C4-2B (cell line): ENCODE data around the gene ZNF669.

Experiments used
- ZFX ChIP-seq: fragments of 450-650 bp; IDR thresholded peaks from 2 replicates; pipeline ENCODE4 v1.6.1; 2017
- TF ChIP-seq, protein P1 (sequence below): fragments of 450-650 bp; conservative IDR thresholded peaks from 2 replicates; pipeline ENCODE4 v1.5.1; 2017; ENCODE audit warnings: mild to moderate bottlenecking

DNA sequence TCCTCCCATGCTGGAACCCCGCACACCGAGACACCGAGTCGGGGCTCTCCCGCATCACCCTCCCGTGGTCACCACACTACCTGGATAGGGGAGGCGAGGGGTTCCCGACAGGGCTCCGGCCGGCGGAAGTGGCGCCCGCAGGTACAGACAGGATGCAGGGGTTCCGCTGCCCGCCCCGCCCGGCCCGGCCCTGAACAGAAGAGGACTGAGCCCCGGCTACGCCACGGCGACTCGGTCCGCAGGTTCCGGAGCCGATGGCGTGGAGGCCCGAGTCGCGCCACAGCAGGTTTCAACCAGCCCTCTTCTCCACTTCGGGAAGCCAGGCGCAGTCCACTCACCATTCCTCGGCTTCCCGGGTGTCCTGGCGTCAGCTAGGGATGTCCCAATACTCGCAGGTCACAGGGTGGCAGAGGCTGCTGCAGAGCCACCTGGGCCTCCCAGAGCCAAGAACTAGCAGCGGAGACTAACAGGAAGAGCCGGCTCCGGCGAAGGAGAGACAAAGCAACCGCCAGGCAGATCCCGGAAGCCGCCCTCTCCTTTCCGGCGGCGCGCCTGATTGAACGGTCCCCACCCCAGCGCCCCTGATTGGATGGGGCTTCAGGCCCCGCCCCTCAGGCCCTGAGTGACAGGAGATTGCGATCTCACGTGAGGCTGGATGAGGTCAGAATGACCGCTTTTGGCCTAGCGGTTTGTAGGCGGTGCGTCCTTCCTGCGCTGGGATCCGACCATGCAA lies at the start of gene ZNF669:
- TF ChIP-seq, protein P1, sequence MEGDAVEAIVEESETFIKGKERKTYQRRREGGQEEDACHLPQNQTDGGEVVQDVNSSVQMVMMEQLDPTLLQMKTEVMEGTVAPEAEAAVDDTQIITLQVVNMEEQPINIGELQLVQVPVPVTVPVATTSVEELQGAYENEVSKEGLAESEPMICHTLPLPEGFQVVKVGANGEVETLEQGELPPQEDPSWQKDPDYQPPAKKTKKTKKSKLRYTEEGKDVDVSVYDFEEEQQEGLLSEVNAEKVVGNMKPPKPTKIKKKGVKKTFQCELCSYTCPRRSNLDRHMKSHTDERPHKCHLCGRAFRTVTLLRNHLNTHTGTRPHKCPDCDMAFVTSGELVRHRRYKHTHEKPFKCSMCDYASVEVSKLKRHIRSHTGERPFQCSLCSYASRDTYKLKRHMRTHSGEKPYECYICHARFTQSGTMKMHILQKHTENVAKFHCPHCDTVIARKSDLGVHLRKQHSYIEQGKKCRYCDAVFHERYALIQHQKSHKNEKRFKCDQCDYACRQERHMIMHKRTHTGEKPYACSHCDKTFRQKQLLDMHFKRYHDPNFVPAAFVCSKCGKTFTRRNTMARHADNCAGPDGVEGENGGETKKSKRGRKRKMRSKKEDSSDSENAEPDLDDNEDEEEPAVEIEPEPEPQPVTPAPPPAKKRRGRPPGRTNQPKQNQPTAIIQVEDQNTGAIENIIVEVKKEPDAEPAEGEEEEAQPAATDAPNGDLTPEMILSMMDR = no peak
- TF ChIP-seq ZFX = peak; percentile 89
